SK-N-MC (cell line): Measurements from ENCODE around the gene PTDSS2.

ENCODE experiments used
- EZH2 ChIP-seq: fragments of 200-600 bp; sonication (generic); IDR thresholded peaks from one replicate; pipeline ENCODE4 v1.6.1; 2017; ENCODE audit warnings: antibody characterized with exemption
- FOXP2 ChIP-seq: optimal IDR thresholded peaks from 2 replicates; pipeline ENCODE3; 2011; ENCODE audit warnings: mild to moderate bottlenecking, moderate library complexity; ENCODE audit not compliant: insufficient read depth; ENCODE audit errors: extremely low read length, control extremely low read depth
- POLR2AphosphoS5 ChIP-seq: IDR thresholded peaks from 2 replicates; pipeline ENCODE4 v1.6.1; 2012; ENCODE audit warnings: mild to moderate bottlenecking, low read depth, low read length, borderline replicate concordance

- TF ChIP-seq EZH2 (no peak), POLR2AphosphoS5 (no peak), FOXP2 (no peak)
These were observed 29.2 kb upstream of the PTDSS2 start for GRCh38 chr11:420911-421321.
